IMR-90 (cell line): ENCODE data around the gene PDE4A. TPM values are rescaled to one million over a fixed set of nuclear protein-coding genes. Genes with fewer than 3 reads are reported as not detected.

Source experiments
- ATAC-seq: fragments of 200-7000 bp; cut with Tn5 transposase; 2 replicates; pipeline ENCODE4 v1.9.1; 2020; ENCODE audit warnings: low read depth, mild to moderate bottlenecking, moderate library complexity
- BruUV-seq: library from RNA; stranded (reverse); fragments of 400-500 nt; replicated peaks from 2 replicates; lab custom pipeline; 2021; lab: Mats Ljungman, UMichigan
- CTCF ChIA-PET: fragments of 300-600 bp; formaldehyde crosslinking; extraction: SDS; loops from one replicate; lab custom pipeline; 2021; ENCODE audit warnings: antibody characterized with exemption; lab: Yijun Ruan, JAX
- POLR2A ChIA-PET: fragments of 300-600 bp; sonication (Branson Sonifier 250); formaldehyde crosslinking; loops from one replicate; lab custom pipeline; 2022; ENCODE audit warnings: antibody characterized with exemption; ENCODE audit not compliant: unreplicated experiment; lab: Charles Lee
- DNase-seq: peaks from one replicate; pipeline ENCODE4 v3.0.0; 2013
- H2AFZ ChIP-seq: replicated peaks from 2 replicates; pipeline ENCODE3; 2013; ENCODE audit warnings: low read length, mild to moderate bottlenecking; ENCODE audit not compliant: poor library complexity
- H2AK5ac ChIP-seq: 2 replicates; pipeline ENCODE4 v1.6.1; 2013; ENCODE audit warnings: low read depth, low read length, inconsistent platforms
- H2AK9ac ChIP-seq: replicated peaks from 2 replicates; pipeline ENCODE3; 2013; ENCODE audit warnings: mild to moderate bottlenecking, low read depth, low read length, moderate library complexity; ENCODE audit not compliant: poor library complexity
- H2BK120ac ChIP-seq: 2 replicates; pipeline ENCODE4 v1.6.1; 2013; ENCODE audit warnings: low read depth, low read length, inconsistent platforms
- H2BK15ac ChIP-seq: 3 replicates; pipeline ENCODE4 v1.6.1; 2013; ENCODE audit warnings: low read depth, low read length, inconsistent platforms
- H2BK20ac ChIP-seq: 2 replicates; pipeline ENCODE4 v1.6.1; 2013; ENCODE audit warnings: low read depth, mild to moderate bottlenecking, inconsistent platforms, low read length, moderate library complexity
- H2BK5ac ChIP-seq: 2 replicates; pipeline ENCODE4 v1.6.1; 2013; ENCODE audit warnings: mild to moderate bottlenecking, low read depth, low read length, inconsistent platforms; ENCODE audit not compliant: poor library complexity, severe bottlenecking
- H3K14ac ChIP-seq: replicated peaks from 2 replicates; pipeline ENCODE4 v1.6.1; 2013; ENCODE audit warnings: low read depth, low read length, inconsistent platforms
- H3K18ac ChIP-seq: 2 replicates; pipeline ENCODE4 v1.6.1; 2013; ENCODE audit warnings: low read depth, low read length, control low read depth
- H3K23ac ChIP-seq: 2 replicates; pipeline ENCODE4 v1.6.1; 2013; ENCODE audit warnings: low read depth, low read length, inconsistent platforms
- H3K27ac ChIP-seq: 2 replicates; pipeline ENCODE4 v1.5.1; 2013; ENCODE audit warnings: mild to moderate bottlenecking, control low read depth, low read length; ENCODE audit not compliant: insufficient read depth
- H3K27me3 ChIP-seq: 2 replicates; pipeline ENCODE4 v1.6.1; 2013; ENCODE audit warnings: low read length; ENCODE audit not compliant: control insufficient read depth, insufficient read depth
- H3K36me3 ChIP-seq: 2 replicates; pipeline ENCODE4 v1.6.1; 2013; ENCODE audit warnings: low read length, mixed read lengths; ENCODE audit not compliant: control insufficient read depth, insufficient read depth
- H3K4ac ChIP-seq: 2 replicates; pipeline ENCODE4 v1.6.1; 2013; ENCODE audit warnings: low read depth, low read length, inconsistent platforms
- H3K4me1 ChIP-seq: 2 replicates; pipeline ENCODE4 v1.6.1; 2013; ENCODE audit warnings: low read length, mixed read lengths; ENCODE audit not compliant: control insufficient read depth, insufficient read depth
- H3K4me2 ChIP-seq: 2 replicates; pipeline ENCODE4 v1.6.1; 2013; ENCODE audit warnings: low read depth, mild to moderate bottlenecking, control low read depth, low read length, moderate library complexity
- H3K4me3 ChIP-seq: 2 replicates; pipeline ENCODE4 v1.5.1; 2013; ENCODE audit warnings: low read depth, mild to moderate bottlenecking, control low read depth, low read length, moderate library complexity; ENCODE audit not compliant: insufficient read depth
- H3K56ac ChIP-seq: 2 replicates; pipeline ENCODE4 v1.6.1; 2013; ENCODE audit warnings: low read length, inconsistent platforms; ENCODE audit not compliant: insufficient read depth; ENCODE audit errors: extremely low read depth
- H3K79me1 ChIP-seq, 2 experiments: 2 replicates each; pipeline ENCODE4 v1.6.1; 2013; ENCODE audit warnings: low read length in 2 of 2, inconsistent platforms in 1 of 2, low read depth in 1 of 2
- H3K9ac ChIP-seq: 2 replicates; pipeline ENCODE4 v1.6.1; 2013; ENCODE audit warnings: low read depth, low read length, control low read depth
- H3K9me1 ChIP-seq: 2 replicates; pipeline ENCODE4 v1.6.1; 2013; ENCODE audit warnings: low read length, inconsistent platforms; ENCODE audit not compliant: insufficient read depth
- H3K9me3 ChIP-seq: 2 replicates; pipeline ENCODE4 v1.6.1; 2013; ENCODE audit warnings: low read length; ENCODE audit not compliant: control insufficient read depth, insufficient read depth
- H4K20me1 ChIP-seq: 2 replicates; pipeline ENCODE4 v1.6.1; 2013; ENCODE audit warnings: low read length, inconsistent platforms; ENCODE audit not compliant: insufficient read depth
- H4K5ac ChIP-seq: 2 replicates; pipeline ENCODE4 v1.6.1; 2013; ENCODE audit warnings: mild to moderate bottlenecking, low read depth, low read length, control low read depth
- H4K8ac ChIP-seq, 2 experiments: 2 replicates each; pipeline ENCODE4 v1.6.1; 2013; ENCODE audit warnings: low read depth in 2 of 2, low read length in 2 of 2, control low read depth in 1 of 2, inconsistent platforms in 1 of 2
- H4K91ac ChIP-seq: 2 replicates; pipeline ENCODE4 v1.6.1; 2013; ENCODE audit warnings: low read depth, low read length, inconsistent platforms; ENCODE audit not compliant: insufficient read depth
- BHLHE40 ChIP-seq: fragments of 150-350 bp; IDR thresholded peaks from 2 replicates; pipeline ENCODE4 v1.6.1; 2016; ENCODE audit warnings: mild to moderate bottlenecking, low read depth, low read length
- CHD1 ChIP-seq: IDR thresholded peaks from 2 replicates; pipeline ENCODE4 v1.6.1; 2012; ENCODE audit warnings: low read depth, low read length, improper control_type of control experiment
- MAZ ChIP-seq: IDR thresholded peaks from 2 replicates; pipeline ENCODE4 v1.6.1; 2012; ENCODE audit warnings: low read depth, mild to moderate bottlenecking, low read length, improper control_type of control experiment, moderate library complexity, borderline replicate concordance
- MXI1 ChIP-seq: IDR thresholded peaks from 2 replicates; pipeline ENCODE4 v1.6.1; 2012; ENCODE audit warnings: low read depth, mild to moderate bottlenecking, low read length, moderate library complexity, borderline replicate concordance
- RFX5 ChIP-seq: IDR thresholded peaks from 2 replicates; pipeline ENCODE4 v1.8.0; 2012; ENCODE audit warnings: low read depth, mild to moderate bottlenecking, low read length, moderate library complexity
- WGBS, 2 experiments: methylation state at CpG; one replicate each; pipeline versions ENCODE4 v1.1.5 to v1.1.7; 2013; ENCODE audit warnings: missing lambda C conversion rate in 2 of 2; ENCODE audit not compliant: insufficient read length in 1 of 2; ENCODE audit errors: extremely low coverage in 2 of 2; 5-methylcytosine and 5-hydroxymethylcytosine counted together
- dilution Hi-C: fragments of 300-500 bp; cut with HindIII; formaldehyde crosslinking; loops from one replicate; pipeline ENCODE4 v1.14.3; 2018; ENCODE audit warnings: low sequenced_read_pairs; ENCODE audit not compliant: unreplicated experiment
- in situ Hi-C: fragments of 300-500 bp; cut with MboI; formaldehyde crosslinking; loops from 3 replicates; pipeline ENCODE4 v1.14.3; 2019; ENCODE audit warnings: low sequenced_read_pairs, inconsistent platforms, mixed read lengths
- intact Hi-C: fragments of 100-400 bp; cut with micrococcal nuclease; formaldehyde crosslinking; loops from 2 replicates; pipeline ENCODE4 v1.10.0; 2022
- polyA plus RNA-seq, 3 experiments: library from polyadenylated mRNA; depleted of rRNA; stranded (reverse); fragments of >200 nt; gene quantifications; 2 replicates each; pipeline ENCODE4 v1.2.3, GENCODE V29; 2012; ENCODE audit warnings: low replicate concordance in 1 of 3
- total RNA-seq: library from RNA; depleted of rRNA; stranded (reverse); fragments of >200 nt; gene quantifications from 2 replicates; pipeline ENCODE4 v1.2.3, GENCODE V29; 2012
- TF ChIP-seq, protein P1 (sequence below): fragments of 150-350 bp; IDR thresholded peaks from 2 replicates; pipeline ENCODE4 v1.6.1; 2016; ENCODE audit warnings: low read depth, mild to moderate bottlenecking, low read length, moderate library complexity, borderline replicate concordance
- TF ChIP-seq, protein P2 (sequence below): fragments of 150-350 bp; IDR thresholded peaks from 2 replicates; pipeline ENCODE4 v1.6.1; 2017; ENCODE audit warnings: mild to moderate bottlenecking, antibody characterized with exemption, low read length, low read depth

Gene PDE4A
- total and polyA plus RNA-seq, 2 of the 4 experiments (the other 2 are of a cell fraction): 1.8 to 7.0 TPM

DNA sequence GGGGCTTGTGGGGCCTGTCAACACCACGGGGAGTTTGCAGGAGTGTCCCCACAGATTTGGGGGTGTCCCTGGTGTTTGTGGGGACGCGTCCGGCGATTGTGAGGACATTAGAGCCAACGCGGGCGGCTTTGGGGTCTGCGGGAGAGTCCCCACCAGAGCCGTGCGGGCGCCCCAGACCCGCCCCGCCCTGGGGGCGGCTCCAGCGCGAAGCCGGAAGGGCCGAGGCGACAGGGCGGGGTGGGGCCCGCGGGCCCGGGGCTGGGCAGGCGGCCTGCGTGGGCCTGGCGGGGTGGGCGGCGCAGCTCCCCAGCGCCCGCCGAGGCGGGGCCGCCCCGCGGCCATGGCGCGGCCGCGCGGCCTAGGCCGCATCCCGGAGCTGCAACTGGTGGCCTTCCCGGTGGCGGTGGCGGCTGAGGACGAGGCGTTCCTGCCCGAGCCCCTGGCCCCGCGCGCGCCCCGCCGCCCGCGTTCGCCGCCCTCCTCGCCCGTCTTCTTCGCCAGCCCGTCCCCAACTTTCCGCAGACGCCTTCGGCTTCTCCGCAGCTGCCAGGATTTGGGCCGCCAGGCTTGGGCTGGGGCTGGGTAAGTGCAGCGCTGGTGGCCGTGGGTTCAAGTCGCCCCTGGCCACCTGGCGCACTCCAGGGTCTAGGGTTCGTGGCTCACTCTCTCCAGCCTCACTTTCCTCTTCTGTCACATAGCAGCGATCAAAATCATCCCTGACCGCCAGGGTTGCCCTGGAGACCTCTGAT is 10.3 kb downstream of the PDE4A start:
- peak overlapping the region; percentile 84 for H3K4ac ChIP-seq
- no TSS peak for BruUV-seq
- ChIA-PET POLR2A (no interaction called here), CTCF (interaction anchor here (1.1 kb wide), 1 partner anchor 13 kb away, joined by 3 read pairs; no protein-coding TSS in a partner anchor)
- peak overlapping the region; percentile 98 for H2AK5ac ChIP-seq
- ATAC-seq: peak; percentile 88
- H3K27me3 ChIP-seq: peaks cover 7% of the 10 kb centered on the region; the same call in 1 of the 2 replicates
- peak overlapping the region; percentile 89; the same call in 1 of the 2 replicates for H3K23ac ChIP-seq
- H4K20me1 ChIP-seq: 0 out of 2 replicates have a peak, but pooled peaks cover 5% of the 10 kb centered on the region
- in situ Hi-C loops (no loop called here), dilution Hi-C loops (no loop called here), intact Hi-C loops (no loop called here)
- peak overlapping the region; percentile 97 for H2AK9ac ChIP-seq
- peak overlapping the region; percentile 97 for H2AFZ ChIP-seq
- H3K9me3 ChIP-seq: no peaks in the 10 kb centered on the region
- no peak overlapping the region for H2BK15ac ChIP-seq
- TF ChIP-seq MAZ: peak; percentile 39; the same call in 1 of the 2 replicates
- TF ChIP-seq, protein P1, sequence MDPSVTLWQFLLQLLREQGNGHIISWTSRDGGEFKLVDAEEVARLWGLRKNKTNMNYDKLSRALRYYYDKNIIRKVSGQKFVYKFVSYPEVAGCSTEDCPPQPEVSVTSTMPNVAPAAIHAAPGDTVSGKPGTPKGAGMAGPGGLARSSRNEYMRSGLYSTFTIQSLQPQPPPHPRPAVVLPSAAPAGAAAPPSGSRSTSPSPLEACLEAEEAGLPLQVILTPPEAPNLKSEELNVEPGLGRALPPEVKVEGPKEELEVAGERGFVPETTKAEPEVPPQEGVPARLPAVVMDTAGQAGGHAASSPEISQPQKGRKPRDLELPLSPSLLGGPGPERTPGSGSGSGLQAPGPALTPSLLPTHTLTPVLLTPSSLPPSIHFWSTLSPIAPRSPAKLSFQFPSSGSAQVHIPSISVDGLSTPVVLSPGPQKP: no peak
- TF ChIP-seq BHLHE40: no peak
- TF ChIP-seq CHD1: no peak
- TF ChIP-seq MXI1: no peak
- TF ChIP-seq, protein P2, sequence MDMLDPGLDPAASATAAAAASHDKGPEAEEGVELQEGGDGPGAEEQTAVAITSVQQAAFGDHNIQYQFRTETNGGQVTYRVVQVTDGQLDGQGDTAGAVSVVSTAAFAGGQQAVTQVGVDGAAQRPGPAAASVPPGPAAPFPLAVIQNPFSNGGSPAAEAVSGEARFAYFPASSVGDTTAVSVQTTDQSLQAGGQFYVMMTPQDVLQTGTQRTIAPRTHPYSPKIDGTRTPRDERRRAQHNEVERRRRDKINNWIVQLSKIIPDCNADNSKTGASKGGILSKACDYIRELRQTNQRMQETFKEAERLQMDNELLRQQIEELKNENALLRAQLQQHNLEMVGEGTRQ: no peak
- TF ChIP-seq RFX5: no peak
- H3K14ac ChIP-seq: peak overlapping the region; percentile 84
- H4K5ac ChIP-seq: peak overlapping the region; percentile 97
- H3K4me2 ChIP-seq: peak overlapping the region; percentile 92
- H3K79me1 ChIP-seq: peaks cover 16 to 33% of the 10 kb centered on the region in 2 experiments
- peaks cover 9% of the 10 kb centered on the region for H3K4me1 ChIP-seq
- H3K56ac ChIP-seq: no peak overlapping the region; the same call in 1 of the 2 replicates
- H3K36me3 ChIP-seq: peaks cover 4% of the 10 kb centered on the region; the same call in 1 of the 2 replicates
- H3K4me3 ChIP-seq: peak overlapping the region; percentile 48
- 0 out of 2 replicates have a peak overlapping the region, but pooled peaks have one; percentile 34 for H2BK120ac ChIP-seq
- DNase-seq: peak; percentile 37
- peak overlapping the region; percentile 73 for H3K9ac ChIP-seq
- peak overlapping the region; percentile 75; the same call in 1 of the 2 replicates for H4K91ac ChIP-seq
- H2BK20ac ChIP-seq: no peak overlapping the region
- H3K27ac ChIP-seq: peak overlapping the region; percentile 10; the same call in 1 of the 2 replicates
- H3K18ac ChIP-seq: peak overlapping the region; percentile 18; the same call in 1 of the 2 replicates
- peaks cover 3% of the 10 kb centered on the region; the same call in 1 of the 2 replicates for H3K9me1 ChIP-seq
- WGBS, 2 experiments: 10% methylated on average over 25 of the region's 75 CpGs; no CpG with 5 or more reads in 1 of the 2 experiments
- H2BK5ac ChIP-seq: no peak overlapping the region
- H4K8ac ChIP-seq: peak overlapping the region; percentile 71 to 96
